Right renal pelvis (tissue), 4 donors: Measurements from ENCODE around the gene BET1. TPM values are rescaled to one million over a fixed set of nuclear protein-coding genes. Genes with fewer than 3 reads are reported as not detected.
A peak's percentile ranks its signal among the peaks of the same experiment; 100 is the strongest.
"Not testable (repeated sequence)": the region's sequence is repeated elsewhere in the genome, so short reads cannot be mapped to it uniquely, and the experiment has no call there.

Source experiments
- DNase-seq, 4 donors: peaks; one replicate each; pipeline ENCODE4 v3.0.0-alpha.2; 2013; ENCODE audit warnings: low read depth in 4 of 4, low spot score in 3 of 4, missing footprints in 1 of 4
- polyA plus RNA-seq, 4 donors: library from polyadenylated mRNA; unstranded; fragments of 120-200 nt; gene quantifications; one replicate each; pipeline ENCODE4 v1.2.1, GENCODE V29; 2013; ENCODE audit not compliant: insufficient read length in 4 of 4

The BET1 gene
- 10 to 100 TPM; 50.9 to 59.1 (median 56.9) TPM for polyA plus RNA-seq

- DNase-seq, result peak; percentile 97 to 98 (median 98)
These were observed at the start of gene BET1 for GRCh38 chr7:94004024-94004951. TSS of gene BET1 (minus strand) at chr7:94004355. CDS start at chr7:94004216, 139 bp downstream.

- DNase-seq, result no peak
These were observed 49.4 kb upstream of the BET1 start for GRCh38 chr7:94053532-94053931.

- DNase-seq, result no peak
These were observed 48.4 kb upstream of the BET1 start for GRCh38 chr7:94052398-94053180.

- no peak for DNase-seq
These were observed 45.9 kb upstream of the BET1 start for GRCh38 chr7:94050046-94050445.

- DNase-seq, result no peak
These were observed 45.5 kb upstream of the BET1 start for GRCh38 chr7:94049615-94050014.

GRCh38 chr7:94048755-94049154, 44.6 kb upstream of the BET1 start:
- no peak for DNase-seq

- no peak for DNase-seq
These were observed 43.8 kb upstream of the BET1 start for GRCh38 chr7:94047956-94048355.

- no peak for DNase-seq
These were observed 41.4 kb upstream of the BET1 start for GRCh38 chr7:94045581-94045980.

- no peak for DNase-seq
These were observed 40.7 kb upstream of the BET1 start for GRCh38 chr7:94044806-94045205.

- DNase-seq, result no peak
These were observed 39.1 kb upstream of the BET1 start for GRCh38 chr7:94043299-94043698.

- no peak for DNase-seq
These were observed 38.2 kb upstream of the BET1 start for GRCh38 chr7:94042381-94042780.

GRCh38 chr7:94041529-94041928, 37.4 kb upstream of the BET1 start:
- no peak for DNase-seq

- DNase-seq, result no peak
These were observed 36.1 kb upstream of the BET1 start for GRCh38 chr7:94040254-94040653.

GRCh38 chr7:94039368-94040035, 35.3 kb upstream of the BET1 start:
- no peak for DNase-seq

- no peak for DNase-seq
These were observed 27.7 kb upstream of the BET1 start for GRCh38 chr7:94031865-94032264.

- no peak for DNase-seq
These were observed 26.5 kb upstream of the BET1 start for GRCh38 chr7:94030634-94031033.

GRCh38 chr7:94029976-94030375, 25.8 kb upstream of the BET1 start:
- DNase-seq, result no peak

GRCh38 chr7:94028768-94029167, 24.6 kb upstream of the BET1 start:
- DNase-seq, result no peak

- DNase-seq, result not testable (repeated sequence)
These were observed 22.5 kb upstream of the BET1 start for GRCh38 chr7:94026619-94027018.

GRCh38 chr7:94022550-94022949, 18.4 kb upstream of the BET1 start:
- DNase-seq, result no peak

- DNase-seq, result no peak
These were observed 12.6 kb upstream of the BET1 start for GRCh38 chr7:94016786-94017185.
